ENCODE results near the gene PHLDA2.

PHLDA2 gene

DNA sequence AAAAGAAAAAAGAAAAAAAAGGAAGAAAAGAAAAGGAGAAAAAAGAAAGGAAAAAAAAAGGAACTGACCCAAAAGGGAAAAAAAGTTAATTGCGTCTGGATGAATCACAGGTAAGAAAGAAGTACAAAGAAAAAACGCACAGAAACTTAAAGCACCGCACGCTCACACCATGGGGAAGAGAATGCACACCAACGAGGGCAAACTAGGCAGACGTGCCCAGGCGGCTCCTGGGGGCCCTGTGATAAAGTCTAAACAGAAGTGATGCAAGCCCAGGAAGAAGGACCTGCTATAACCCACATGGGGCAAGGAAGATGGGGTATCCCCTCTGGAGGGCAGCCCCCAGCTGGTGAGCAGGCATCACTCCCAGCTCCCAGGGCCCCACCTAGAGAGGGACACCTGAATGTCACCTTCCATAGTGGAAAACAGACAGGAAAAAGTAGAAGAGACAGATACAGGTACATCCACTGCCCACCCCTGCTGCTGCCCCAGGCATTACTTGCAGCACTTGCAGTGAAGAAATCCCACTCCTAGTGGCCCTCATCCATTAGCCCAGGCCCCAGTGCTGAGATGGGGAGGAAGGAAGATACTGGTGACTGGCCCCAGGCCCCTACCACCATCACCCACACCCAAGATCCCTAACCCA, 34.0 kb upstream of the PHLDA2 start:
- no peak overlapping the region for H3K4me2 ChIP-seq (ENCODE audit: insufficient read depth, low read length, poor library complexity, severe bottlenecking)
- H2AK5ac ChIP-seq (ENCODE audit: low read depth, low read length) = no peak overlapping the region
- DNase-seq (ENCODE audit: low spot score) = no peak
- H3K79me1 ChIP-seq (ENCODE audit: low read depth, low read length) = peaks cover 16% of the 10 kb centered on the region
- no peaks in the 10 kb centered on the region for H3K4me1 ChIP-seq (ENCODE audit: control insufficient read depth in 2 of 2, insufficient read depth in 1 of 2, low read depth in 1 of 2, low read length in 2 of 2)
- no peak overlapping the region for H4K91ac ChIP-seq (ENCODE audit: low read depth, low read length, poor library complexity)
- H2BK120ac ChIP-seq (ENCODE audit: low read depth, low read length) = no peak overlapping the region
- H2BK15ac ChIP-seq (ENCODE audit: low read length) = no peak overlapping the region
- H3K9me3 ChIP-seq (replicated peaks in 1 of 2; ENCODE audit: control insufficient read depth in 2 of 2, insufficient read depth in 1 of 2, low read depth in 1 of 2, low read length in 2 of 2) = no peaks in the 10 kb centered on the region
- H2AFZ ChIP-seq (ENCODE audit: low read length) = no peak overlapping the region
- peaks cover 54 to 98% of the 10 kb centered on the region in 2 donors for H3K36me3 ChIP-seq (replicated peaks in 1 of 2; ENCODE audit: control insufficient read depth in 2 of 2, insufficient read depth in 2 of 2, low read length in 2 of 2)
- H2BK5ac ChIP-seq (ENCODE audit: low read length) = no peak overlapping the region
- WGBS, 2 donors (ENCODE audit: extremely low coverage in 2 of 2, insufficient read length in 2 of 2, insufficient replicate concordance in 1 of 2) = no CpG with 5 or more reads among the region's 7 CpGs
- no peak overlapping the region for H3K18ac ChIP-seq (ENCODE audit: low read length)
- H3K4ac ChIP-seq (ENCODE audit: low read length) = no peak overlapping the region
- H3K14ac ChIP-seq (ENCODE audit: low read length) = peak overlapping the region; percentile 27
- H3K23ac ChIP-seq (ENCODE audit: low read depth, low read length, poor library complexity) = no peak overlapping the region
- no peak overlapping the region for H3K4me3 ChIP-seq (ENCODE audit: low read length in 2 of 2)
- H3K9ac ChIP-seq (ENCODE audit: low read depth, low read length, poor library complexity) = no peak overlapping the region
- H3K27me3 ChIP-seq (ENCODE audit: control insufficient read depth in 3 of 3, insufficient read depth in 3 of 3, low read depth in 1 of 3, low read length in 3 of 3) = no peaks in the 10 kb centered on the region
- H3K27ac ChIP-seq (replicated peaks; ENCODE audit: low read length) = no peak overlapping the region
- H2BK12ac ChIP-seq (ENCODE audit: low read length) = no peak overlapping the region
- H4K8ac ChIP-seq (ENCODE audit: low read depth, low read length) = no peak overlapping the region

DNA sequence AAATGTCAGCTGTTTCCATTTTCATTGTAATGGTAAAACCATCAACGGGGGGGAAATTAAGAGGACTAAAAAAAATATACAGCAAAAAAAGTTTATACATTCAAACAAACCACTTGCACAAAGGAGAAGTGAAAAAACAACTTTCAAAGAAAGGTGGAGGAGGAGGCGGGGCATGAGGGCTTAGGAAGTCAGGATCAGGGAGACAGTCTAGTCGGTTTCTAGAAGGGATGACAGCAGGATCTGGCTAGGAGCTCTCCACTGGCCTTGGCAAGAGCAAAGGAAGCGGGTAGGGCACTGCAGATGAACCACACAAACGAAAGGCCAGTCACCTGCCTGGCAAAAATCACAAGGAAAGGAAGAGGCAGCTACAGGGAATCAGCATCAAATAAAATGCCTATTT, 31.9 kb upstream of the PHLDA2 start:
- Histone ChIP-seq H3K23ac (ENCODE audit: low read depth, low read length, poor library complexity) (no peak overlapping the region), H3K9ac (ENCODE audit: low read depth, low read length, poor library complexity) (no peak overlapping the region), H3K4me1 (ENCODE audit: control insufficient read depth in 2 of 2, insufficient read depth in 1 of 2, low read depth in 1 of 2, low read length in 2 of 2) (peaks cover 0 to 4% of the 10 kb centered on the region in 2 donors), H2AK5ac (ENCODE audit: low read depth, low read length) (no peak overlapping the region), H3K36me3 (replicated peaks in 1 of 2; ENCODE audit: control insufficient read depth in 2 of 2, insufficient read depth in 2 of 2, low read length in 2 of 2) (peaks cover 47 to 99% of the 10 kb centered on the region in 2 donors), H2BK5ac (ENCODE audit: low read length) (no peak overlapping the region), H2BK15ac (ENCODE audit: low read length) (no peak overlapping the region), H3K27me3 (ENCODE audit: control insufficient read depth in 3 of 3, insufficient read depth in 3 of 3, low read depth in 1 of 3, low read length in 3 of 3) (no peaks in the 10 kb centered on the region), H2BK120ac (ENCODE audit: low read depth, low read length) (no peak overlapping the region), H4K8ac (ENCODE audit: low read depth, low read length) (no peak overlapping the region), H3K4me2 (ENCODE audit: insufficient read depth, low read length, poor library complexity, severe bottlenecking) (no peak overlapping the region), H3K18ac (ENCODE audit: low read length) (no peak overlapping the region), H3K4me3 (ENCODE audit: low read length in 2 of 2) (no peak overlapping the region), H3K9me3 (replicated peaks in 1 of 2; ENCODE audit: control insufficient read depth in 2 of 2, insufficient read depth in 1 of 2, low read depth in 1 of 2, low read length in 2 of 2) (no peaks in the 10 kb centered on the region), H2AFZ (ENCODE audit: low read length) (no peak overlapping the region), H3K4ac (ENCODE audit: low read length) (no peak overlapping the region), H4K91ac (ENCODE audit: low read depth, low read length, poor library complexity) (no peak overlapping the region), H3K14ac (ENCODE audit: low read length) (no peak overlapping the region), H3K79me1 (ENCODE audit: low read depth, low read length) (peaks cover 15% of the 10 kb centered on the region), H2BK12ac (ENCODE audit: low read length) (no peak overlapping the region), H3K27ac (replicated peaks; ENCODE audit: low read length) (no peak overlapping the region)
- no peak for DNase-seq (ENCODE audit: low spot score)
- WGBS, 2 donors (ENCODE audit: extremely low coverage in 2 of 2, insufficient read length in 2 of 2, insufficient replicate concordance in 1 of 2) = no CpG with 5 or more reads among the region's 5 CpGs

DNA sequence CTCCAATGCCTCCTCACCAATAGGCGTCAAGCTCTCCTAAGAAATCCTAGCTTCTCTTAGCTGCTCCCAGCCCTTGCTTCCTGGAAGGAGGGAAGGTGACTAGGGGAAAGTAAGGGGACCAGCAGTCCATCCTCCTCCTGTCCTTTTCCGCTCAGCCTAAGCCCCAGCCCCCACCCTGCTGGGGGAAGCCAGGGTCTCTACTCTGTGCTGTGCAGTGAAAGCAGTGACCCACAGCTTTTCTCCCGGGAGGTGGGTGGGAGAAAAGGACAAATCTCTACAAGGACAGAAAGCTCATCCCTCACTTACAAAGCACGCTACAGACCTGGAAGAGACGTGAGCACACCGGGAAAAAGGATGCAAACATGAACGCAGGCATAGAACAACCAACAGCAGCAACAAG, 30.9 kb upstream of the PHLDA2 start:
- H3K4ac ChIP-seq (ENCODE audit: low read length) = no peak overlapping the region
- no peak overlapping the region for H3K4me2 ChIP-seq (ENCODE audit: insufficient read depth, low read length, poor library complexity, severe bottlenecking)
- H3K14ac ChIP-seq (ENCODE audit: low read length) = no peak overlapping the region
- no peak overlapping the region for H2BK5ac ChIP-seq (ENCODE audit: low read length)
- H3K9me3 ChIP-seq (replicated peaks in 1 of 2; ENCODE audit: control insufficient read depth in 2 of 2, insufficient read depth in 1 of 2, low read depth in 1 of 2, low read length in 2 of 2) = no peaks in the 10 kb centered on the region
- H3K9ac ChIP-seq (ENCODE audit: low read depth, low read length, poor library complexity) = no peak overlapping the region
- no peak overlapping the region for H4K8ac ChIP-seq (ENCODE audit: low read depth, low read length)
- no CpG with 5 or more reads among the region's 7 CpGs for WGBS, 2 donors (ENCODE audit: extremely low coverage in 2 of 2, insufficient read length in 2 of 2, insufficient replicate concordance in 1 of 2)
- H3K18ac ChIP-seq (ENCODE audit: low read length) = no peak overlapping the region
- H3K36me3 ChIP-seq (replicated peaks in 1 of 2; ENCODE audit: control insufficient read depth in 2 of 2, insufficient read depth in 2 of 2, low read length in 2 of 2) = peaks cover 48 to 99% of the 10 kb centered on the region in 2 donors
- no peak overlapping the region for H3K27ac ChIP-seq (replicated peaks; ENCODE audit: low read length)
- no peak overlapping the region for H3K23ac ChIP-seq (ENCODE audit: low read depth, low read length, poor library complexity)
- H3K79me1 ChIP-seq (ENCODE audit: low read depth, low read length) = peaks cover 14% of the 10 kb centered on the region
- DNase-seq (ENCODE audit: low spot score) = no peak
- H3K4me3 ChIP-seq (ENCODE audit: low read length in 2 of 2) = no peak overlapping the region
- H2BK120ac ChIP-seq (ENCODE audit: low read depth, low read length) = no peak overlapping the region
- no peak overlapping the region for H2BK15ac ChIP-seq (ENCODE audit: low read length)
- no peak overlapping the region for H2BK12ac ChIP-seq (ENCODE audit: low read length)
- H3K4me1 ChIP-seq (ENCODE audit: control insufficient read depth in 2 of 2, insufficient read depth in 1 of 2, low read depth in 1 of 2, low read length in 2 of 2) = peaks cover 0 to 4% of the 10 kb centered on the region in 2 donors
- no peak overlapping the region for H2AK5ac ChIP-seq (ENCODE audit: low read depth, low read length)
- no peak overlapping the region for H4K91ac ChIP-seq (ENCODE audit: low read depth, low read length, poor library complexity)
- H2AFZ ChIP-seq (ENCODE audit: low read length) = no peak overlapping the region
- no peaks in the 10 kb centered on the region for H3K27me3 ChIP-seq (ENCODE audit: control insufficient read depth in 3 of 3, insufficient read depth in 3 of 3, low read depth in 1 of 3, low read length in 3 of 3)

DNA sequence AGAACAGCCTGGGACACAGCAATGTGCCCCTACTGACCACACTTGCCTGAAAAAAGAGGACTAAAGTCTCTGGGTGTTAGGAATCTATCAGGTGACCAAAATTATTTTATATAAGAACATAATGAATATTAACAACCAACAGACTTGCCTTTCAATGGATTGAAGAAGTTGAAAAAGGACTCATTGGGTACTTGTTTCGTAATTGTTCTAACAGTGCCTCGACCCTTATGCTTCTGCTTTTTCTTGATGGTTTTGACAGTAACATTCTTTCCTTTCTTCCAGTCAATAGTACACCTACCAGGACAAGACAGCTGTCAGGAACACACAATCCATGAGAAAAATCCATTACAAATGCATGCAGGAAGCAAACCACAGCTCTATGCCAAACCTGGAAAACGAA, 29.0 kb upstream of the PHLDA2 start:
- no peak for DNase-seq (ENCODE audit: low spot score)
- Histone ChIP-seq H3K79me1 (ENCODE audit: low read depth, low read length) (peaks cover 8% of the 10 kb centered on the region), H2BK12ac (ENCODE audit: low read length) (no peak overlapping the region), H2BK15ac (ENCODE audit: low read length) (no peak overlapping the region), H3K36me3 (replicated peaks in 1 of 2; ENCODE audit: control insufficient read depth in 2 of 2, insufficient read depth in 2 of 2, low read length in 2 of 2) (peaks cover 48 to 99% of the 10 kb centered on the region in 2 donors), H3K18ac (ENCODE audit: low read length) (no peak overlapping the region), H3K4me1 (ENCODE audit: control insufficient read depth in 2 of 2, insufficient read depth in 1 of 2, low read depth in 1 of 2, low read length in 2 of 2) (peaks cover 0 to 4% of the 10 kb centered on the region in 2 donors), H2BK5ac (ENCODE audit: low read length) (no peak overlapping the region), H2AK5ac (ENCODE audit: low read depth, low read length) (no peak overlapping the region), H3K9me3 (replicated peaks in 1 of 2; ENCODE audit: control insufficient read depth in 2 of 2, insufficient read depth in 1 of 2, low read depth in 1 of 2, low read length in 2 of 2) (no peaks in the 10 kb centered on the region), H3K4ac (ENCODE audit: low read length) (no peak overlapping the region), H2BK120ac (ENCODE audit: low read depth, low read length) (no peak overlapping the region), H3K4me2 (ENCODE audit: insufficient read depth, low read length, poor library complexity, severe bottlenecking) (no peak overlapping the region), H3K14ac (ENCODE audit: low read length) (no peak overlapping the region), H3K23ac (ENCODE audit: low read depth, low read length, poor library complexity) (no peak overlapping the region), H4K91ac (ENCODE audit: low read depth, low read length, poor library complexity) (no peak overlapping the region), H3K4me3 (ENCODE audit: low read length in 2 of 2) (no peak overlapping the region), H3K9ac (ENCODE audit: low read depth, low read length, poor library complexity) (no peak overlapping the region), H3K27me3 (ENCODE audit: control insufficient read depth in 3 of 3, insufficient read depth in 3 of 3, low read depth in 1 of 3, low read length in 3 of 3) (no peaks in the 10 kb centered on the region), H2AFZ (ENCODE audit: low read length) (no peak overlapping the region), H4K8ac (ENCODE audit: low read depth, low read length) (no peak overlapping the region), H3K27ac (replicated peaks; ENCODE audit: low read length) (no peak overlapping the region)
- no CpG with 5 or more reads among the region's 3 CpGs for WGBS, 2 donors (ENCODE audit: extremely low coverage in 2 of 2, insufficient read length in 2 of 2, insufficient replicate concordance in 1 of 2)
